HFFc6 (cell line): ENCODE measurements around the gene SUGCT. TPM values are rescaled to one million over a fixed set of nuclear protein-coding genes. Genes with fewer than 3 reads are reported as not detected.
A peak's percentile ranks its signal among the peaks of the same experiment; 100 is the strongest.

ENCODE experiments used
- DNase-seq: peaks from one replicate; pipeline ENCODE4 v3.0.0-alpha.2; 2018
- H3K27ac Mint-ChIP-seq: 2 replicates; pipeline ENCODE4 v1.8.0; 2020; ENCODE audit warnings: mild to moderate bottlenecking, mixed read lengths
- H3K27me3 Mint-ChIP-seq: 2 replicates; pipeline ENCODE4 v1.8.0; 2021; ENCODE audit warnings: mild to moderate bottlenecking, moderate library complexity, mixed read lengths; ENCODE audit not compliant: insufficient read depth
- H3K36me3 Mint-ChIP-seq: 2 replicates; pipeline ENCODE4 v1.8.0; 2021; ENCODE audit warnings: low read depth, mixed read lengths
- H3K4me1 Mint-ChIP-seq: 2 replicates; pipeline ENCODE4 v1.8.0; 2020; ENCODE audit warnings: low read depth, mixed read lengths
- H3K4me3 Mint-ChIP-seq: 2 replicates; pipeline ENCODE4 v1.8.0; 2020; ENCODE audit warnings: mild to moderate bottlenecking, moderate library complexity, mixed read lengths
- H3K9me3 Mint-ChIP-seq: 2 replicates; pipeline ENCODE4 v1.8.0; 2020; ENCODE audit warnings: mild to moderate bottlenecking, mixed read lengths
- total RNA-seq, 6 experiments: library from RNA; stranded (reverse); fragmentation: NEBNext Ultra II Directional; extraction: Animal tissue kit (Norgen Biotek cat#: 25700); gene quantifications; 2 replicates in 1 of 6; 3 replicates in 5 of 6; pipeline ENCODE4 v1.2.3, GENCODE V29; 2021
- TF ChIP-seq, protein P1 (sequence below): fragments of 200-600 bp; sonication (generic); IDR thresholded peaks from 2 replicates; pipeline ENCODE4 v1.5.0; 2021; ENCODE audit warnings: antibody characterized with exemption, mild to moderate bottlenecking

SUGCT gene
- total RNA-seq, 6 experiments from 2014 or later, result 12.9 to 20.1 (median 17.1) TPM

DNA sequence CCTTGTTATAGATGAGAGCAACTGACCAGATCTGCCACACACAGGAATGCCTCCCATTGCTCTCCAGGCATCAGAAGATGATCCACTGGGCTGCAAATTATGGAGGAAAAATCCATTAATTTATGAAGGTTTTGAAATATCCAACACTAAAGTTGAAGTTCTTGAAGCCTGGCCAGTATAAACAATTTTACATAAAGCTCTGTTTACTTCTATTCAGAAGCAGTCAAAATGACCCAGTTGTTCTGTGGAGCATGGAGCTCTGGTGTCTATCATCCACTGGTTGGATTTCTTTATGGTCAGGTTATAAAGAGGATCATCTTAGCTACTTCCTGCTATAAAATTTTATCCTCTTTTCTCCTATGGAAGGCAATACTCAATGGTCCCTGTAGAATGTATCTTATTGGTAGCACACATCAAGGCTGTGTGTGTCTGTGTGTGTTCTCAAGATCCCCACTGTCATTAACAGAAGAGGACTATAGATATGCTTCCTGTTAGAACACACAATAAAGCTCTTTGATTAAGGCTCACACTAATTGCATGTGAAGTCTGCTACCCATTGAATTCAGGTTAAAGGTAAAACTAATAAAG is 747.4 kb downstream of the SUGCT start:
- Mint-ChIP-seq H3K27ac (no peak overlapping the region), H3K27me3 (no peaks in the 10 kb centered on the region), H3K4me3 (no peak overlapping the region), H3K9me3 (no peaks in the 10 kb centered on the region), H3K4me1 (peaks cover 40% of the 10 kb centered on the region), H3K36me3 (0 out of 2 replicates have a peak, but pooled peaks cover 4% of the 10 kb centered on the region)
- no peak for DNase-seq
- TF ChIP-seq, protein P1, sequence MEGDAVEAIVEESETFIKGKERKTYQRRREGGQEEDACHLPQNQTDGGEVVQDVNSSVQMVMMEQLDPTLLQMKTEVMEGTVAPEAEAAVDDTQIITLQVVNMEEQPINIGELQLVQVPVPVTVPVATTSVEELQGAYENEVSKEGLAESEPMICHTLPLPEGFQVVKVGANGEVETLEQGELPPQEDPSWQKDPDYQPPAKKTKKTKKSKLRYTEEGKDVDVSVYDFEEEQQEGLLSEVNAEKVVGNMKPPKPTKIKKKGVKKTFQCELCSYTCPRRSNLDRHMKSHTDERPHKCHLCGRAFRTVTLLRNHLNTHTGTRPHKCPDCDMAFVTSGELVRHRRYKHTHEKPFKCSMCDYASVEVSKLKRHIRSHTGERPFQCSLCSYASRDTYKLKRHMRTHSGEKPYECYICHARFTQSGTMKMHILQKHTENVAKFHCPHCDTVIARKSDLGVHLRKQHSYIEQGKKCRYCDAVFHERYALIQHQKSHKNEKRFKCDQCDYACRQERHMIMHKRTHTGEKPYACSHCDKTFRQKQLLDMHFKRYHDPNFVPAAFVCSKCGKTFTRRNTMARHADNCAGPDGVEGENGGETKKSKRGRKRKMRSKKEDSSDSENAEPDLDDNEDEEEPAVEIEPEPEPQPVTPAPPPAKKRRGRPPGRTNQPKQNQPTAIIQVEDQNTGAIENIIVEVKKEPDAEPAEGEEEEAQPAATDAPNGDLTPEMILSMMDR, result no peak

DNA sequence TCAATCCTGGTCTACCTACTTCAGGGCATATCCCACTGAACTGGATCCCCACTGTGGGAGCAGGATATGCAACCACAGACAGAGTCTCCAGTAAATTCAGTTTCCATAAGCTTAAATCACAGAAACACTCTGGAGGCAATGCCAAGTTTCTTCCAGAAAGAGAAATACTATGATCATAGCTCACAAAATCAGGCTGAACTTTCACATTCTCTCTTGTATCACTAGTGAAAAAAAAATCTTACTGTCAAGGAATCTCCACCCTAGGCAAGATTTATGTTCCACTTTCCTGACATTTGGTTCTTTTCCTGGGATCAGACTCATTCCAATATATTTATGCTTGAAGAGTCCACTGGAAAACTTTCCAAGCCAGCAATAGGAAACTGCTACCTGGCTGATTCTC is 749.0 kb downstream of the SUGCT start:
- DNase-seq, result no peak
- H3K27ac Mint-ChIP-seq, result no peak overlapping the region
- no peaks in the 10 kb centered on the region for H3K9me3 Mint-ChIP-seq
- H3K4me3 Mint-ChIP-seq, result no peak overlapping the region
- H3K4me1 Mint-ChIP-seq, result peaks cover 47% of the 10 kb centered on the region
- TF ChIP-seq, protein P1, result no peak
- H3K36me3 Mint-ChIP-seq, result 0 out of 2 replicates have a peak, but pooled peaks cover 4% of the 10 kb centered on the region
- peaks cover 2% of the 10 kb centered on the region for H3K27me3 Mint-ChIP-seq

DNA sequence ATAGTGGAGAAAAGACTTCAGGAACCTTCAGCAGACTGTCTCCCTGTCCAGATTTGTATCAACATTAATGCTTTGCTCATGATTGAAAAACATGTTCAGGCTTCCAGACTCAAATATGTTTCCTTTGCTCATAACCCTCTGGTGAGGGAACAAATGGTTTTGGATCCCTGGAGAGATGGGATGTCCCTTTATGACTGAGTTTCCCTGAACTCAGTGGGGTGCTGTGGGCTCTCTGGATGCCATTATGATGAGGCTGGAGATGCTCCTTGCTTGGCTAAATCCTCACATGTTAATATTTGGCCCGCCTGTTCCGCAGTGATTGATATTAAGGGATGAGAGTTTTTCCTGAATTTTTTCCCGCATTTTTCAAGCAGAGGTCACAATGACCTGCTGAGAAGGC is 749.4 kb downstream of the SUGCT start:
- Mint-ChIP-seq H3K9me3 (no peaks in the 10 kb centered on the region), H3K4me1 (peaks cover 46% of the 10 kb centered on the region), H3K27ac (no peak overlapping the region), H3K4me3 (no peak overlapping the region), H3K36me3 (0 out of 2 replicates have a peak, but pooled peaks cover 4% of the 10 kb centered on the region), H3K27me3 (peaks cover 2% of the 10 kb centered on the region)
- DNase-seq, result no peak
- TF ChIP-seq, protein P1, result no peak

DNA sequence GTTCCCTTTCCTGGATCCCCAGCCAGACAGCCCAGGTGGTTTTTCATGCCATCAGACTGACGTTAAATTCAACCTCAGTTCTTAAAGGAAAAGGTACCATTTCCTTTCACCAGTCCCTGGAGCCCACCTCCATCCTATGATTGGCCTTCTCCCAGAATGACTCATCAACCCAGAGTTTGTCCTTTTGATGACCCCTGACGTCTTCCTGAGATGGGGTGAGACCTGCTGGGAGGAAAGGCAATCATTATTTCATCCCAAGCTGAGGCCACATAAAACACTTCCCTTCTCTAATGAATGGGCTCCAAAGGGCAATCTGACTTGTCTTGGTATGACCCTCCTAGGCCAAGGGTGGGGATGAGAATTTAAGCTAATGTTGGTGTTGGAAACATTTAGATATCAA is 750.7 kb downstream of the SUGCT start:
- H3K4me1 Mint-ChIP-seq, result peaks cover 33% of the 10 kb centered on the region
- TF ChIP-seq, protein P1, result no peak

DNA sequence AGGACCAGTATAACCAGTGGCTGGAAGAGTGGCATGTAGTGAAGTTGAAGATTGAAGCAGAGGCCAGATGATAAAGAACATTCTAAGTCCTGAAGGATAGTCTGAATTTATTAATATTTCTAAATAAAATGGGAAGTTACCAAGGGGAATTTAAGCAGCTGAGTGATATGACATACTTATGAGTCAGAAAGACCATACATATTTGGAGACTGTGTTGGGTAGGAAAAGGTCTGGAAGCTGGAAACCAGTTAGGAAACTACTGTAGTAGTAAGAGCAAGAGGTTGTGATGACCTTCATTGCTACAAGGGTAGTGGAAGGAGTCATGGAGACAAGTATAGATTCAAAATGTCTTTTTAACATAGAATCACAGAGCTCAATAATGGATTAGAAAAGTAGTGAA is 752.3 kb downstream of the SUGCT start:
- H3K36me3 Mint-ChIP-seq, result peaks cover 12% of the 10 kb centered on the region
- H3K4me1 Mint-ChIP-seq, result peaks cover 25% of the 10 kb centered on the region
- H3K9me3 Mint-ChIP-seq, result peaks cover 11% of the 10 kb centered on the region
- peak; percentile 29 for DNase-seq
- H3K27ac Mint-ChIP-seq, result peak overlapping the region; percentile 8; the same call in 1 of the 2 replicates
- H3K4me3 Mint-ChIP-seq, result no peak overlapping the region
- TF ChIP-seq, protein P1, result no peak
- peaks cover 2% of the 10 kb centered on the region for H3K27me3 Mint-ChIP-seq

More for the DNA sequence above, 750.7 kb downstream of the SUGCT start:
- peaks cover 2% of the 10 kb centered on the region for H3K27me3 Mint-ChIP-seq
- peak; percentile 3 for DNase-seq
- H3K27ac Mint-ChIP-seq, result no peak overlapping the region
- peaks cover under 1% of the 10 kb centered on the region for H3K9me3 Mint-ChIP-seq
- no peak overlapping the region for H3K4me3 Mint-ChIP-seq
- peaks cover under 1% of the 10 kb centered on the region for H3K36me3 Mint-ChIP-seq
